SK-N-SH treated with all-trans-retinoic acid at 6 μM for 48 hours (cell line): ENCODE measurements around the gene CTTNBP2NL.

ENCODE experiments used
- ARNTL ChIP-seq: fragments of 450-650 bp; formaldehyde crosslinking; IDR thresholded peaks from 2 replicates; pipeline ENCODE4 v1.5.0; 2020; ENCODE audit warnings: low read depth, mild to moderate bottlenecking, moderate library complexity, borderline replicate concordance
- CSDC2 ChIP-seq: fragments of 250-450 bp; sonication (Bioruptor Pico); IDR thresholded peaks from 2 replicates; pipeline ENCODE4 v1.5.0; 2020; ENCODE audit warnings: mild to moderate bottlenecking, moderate library complexity
- ISL1 ChIP-seq: fragments of 250-450 bp; sonication (Bioruptor Pico); IDR thresholded peaks from 2 replicates; pipeline ENCODE4 v2.1.2; 2022; ENCODE audit warnings: mild to moderate bottlenecking, moderate library complexity
- PPARA ChIP-seq: fragments of 250-450 bp; sonication (Bioruptor Pico); IDR thresholded peaks from 2 replicates; pipeline ENCODE4 v1.5.0; 2020; ENCODE audit warnings: mild to moderate bottlenecking, borderline replicate concordance
- ZNF8 ChIP-seq: fragments of 450-650 bp; formaldehyde crosslinking; IDR thresholded peaks from 2 replicates; pipeline ENCODE4 v1.5.0; 2020; ENCODE audit warnings: mild to moderate bottlenecking, moderate library complexity
- TF ChIP-seq, protein P1 (sequence below): fragments of 250-450 bp; sonication (Bioruptor Pico); IDR thresholded peaks from 2 replicates; pipeline ENCODE4 v1.5.0; 2020; ENCODE audit warnings: mild to moderate bottlenecking, moderate library complexity
- TF ChIP-seq, protein P2 (sequence below): fragments of 250-450 bp; sonication (Bioruptor Pico); IDR thresholded peaks from 2 replicates; pipeline ENCODE4 v1.8.0; 2020; ENCODE audit warnings: mild to moderate bottlenecking, moderate library complexity, borderline replicate concordance
- TF ChIP-seq, protein P3 (sequence below): fragments of 250-450 bp; sonication (Bioruptor Pico); IDR thresholded peaks from 2 replicates; pipeline ENCODE4 v1.5.1; 2020; ENCODE audit warnings: low read depth, mild to moderate bottlenecking, moderate library complexity

DNA sequence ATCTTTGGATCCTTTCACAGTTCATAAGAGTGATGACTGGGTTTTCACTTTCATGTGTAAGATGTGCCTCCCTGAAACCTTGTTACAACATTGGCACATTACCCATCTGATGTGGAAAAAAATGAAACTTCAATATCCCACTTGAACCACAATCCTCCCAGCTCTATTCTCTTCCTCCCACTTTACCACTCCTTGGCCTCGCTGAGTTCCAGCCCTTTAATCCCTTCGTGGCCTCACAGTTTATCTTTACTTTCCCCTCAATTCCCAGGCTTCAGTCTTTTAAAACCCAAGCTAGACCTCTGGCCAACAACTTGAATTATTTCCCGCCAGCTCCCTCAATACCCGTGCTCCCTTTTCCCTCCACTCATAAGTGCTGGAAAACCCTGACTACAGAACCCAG, 25.0 kb upstream of the CTTNBP2NL start:
- no peak for TF ChIP-seq ZNF8 (CRISPR knock-in tag)
- TF ChIP-seq ARNTL (CRISPR knock-in tag), result no peak
- TF ChIP-seq PPARA, result no peak
- no peak for TF ChIP-seq CSDC2 (CRISPR knock-in tag)
- TF ChIP-seq, protein P1, sequence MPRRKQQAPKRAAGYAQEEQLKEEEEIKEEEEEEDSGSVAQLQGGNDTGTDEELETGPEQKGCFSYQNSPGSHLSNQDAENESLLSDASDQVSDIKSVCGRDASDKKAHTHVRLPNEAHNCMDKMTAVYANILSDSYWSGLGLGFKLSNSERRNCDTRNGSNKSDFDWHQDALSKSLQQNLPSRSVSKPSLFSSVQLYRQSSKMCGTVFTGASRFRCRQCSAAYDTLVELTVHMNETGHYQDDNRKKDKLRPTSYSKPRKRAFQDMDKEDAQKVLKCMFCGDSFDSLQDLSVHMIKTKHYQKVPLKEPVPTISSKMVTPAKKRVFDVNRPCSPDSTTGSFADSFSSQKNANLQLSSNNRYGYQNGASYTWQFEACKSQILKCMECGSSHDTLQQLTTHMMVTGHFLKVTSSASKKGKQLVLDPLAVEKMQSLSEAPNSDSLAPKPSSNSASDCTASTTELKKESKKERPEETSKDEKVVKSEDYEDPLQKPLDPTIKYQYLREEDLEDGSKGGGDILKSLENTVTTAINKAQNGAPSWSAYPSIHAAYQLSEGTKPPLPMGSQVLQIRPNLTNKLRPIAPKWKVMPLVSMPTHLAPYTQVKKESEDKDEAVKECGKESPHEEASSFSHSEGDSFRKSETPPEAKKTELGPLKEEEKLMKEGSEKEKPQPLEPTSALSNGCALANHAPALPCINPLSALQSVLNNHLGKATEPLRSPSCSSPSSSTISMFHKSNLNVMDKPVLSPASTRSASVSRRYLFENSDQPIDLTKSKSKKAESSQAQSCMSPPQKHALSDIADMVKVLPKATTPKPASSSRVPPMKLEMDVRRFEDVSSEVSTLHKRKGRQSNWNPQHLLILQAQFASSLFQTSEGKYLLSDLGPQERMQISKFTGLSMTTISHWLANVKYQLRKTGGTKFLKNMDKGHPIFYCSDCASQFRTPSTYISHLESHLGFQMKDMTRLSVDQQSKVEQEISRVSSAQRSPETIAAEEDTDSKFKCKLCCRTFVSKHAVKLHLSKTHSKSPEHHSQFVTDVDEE (CRISPR knock-in tag), result no peak
- TF ChIP-seq, protein P2, sequence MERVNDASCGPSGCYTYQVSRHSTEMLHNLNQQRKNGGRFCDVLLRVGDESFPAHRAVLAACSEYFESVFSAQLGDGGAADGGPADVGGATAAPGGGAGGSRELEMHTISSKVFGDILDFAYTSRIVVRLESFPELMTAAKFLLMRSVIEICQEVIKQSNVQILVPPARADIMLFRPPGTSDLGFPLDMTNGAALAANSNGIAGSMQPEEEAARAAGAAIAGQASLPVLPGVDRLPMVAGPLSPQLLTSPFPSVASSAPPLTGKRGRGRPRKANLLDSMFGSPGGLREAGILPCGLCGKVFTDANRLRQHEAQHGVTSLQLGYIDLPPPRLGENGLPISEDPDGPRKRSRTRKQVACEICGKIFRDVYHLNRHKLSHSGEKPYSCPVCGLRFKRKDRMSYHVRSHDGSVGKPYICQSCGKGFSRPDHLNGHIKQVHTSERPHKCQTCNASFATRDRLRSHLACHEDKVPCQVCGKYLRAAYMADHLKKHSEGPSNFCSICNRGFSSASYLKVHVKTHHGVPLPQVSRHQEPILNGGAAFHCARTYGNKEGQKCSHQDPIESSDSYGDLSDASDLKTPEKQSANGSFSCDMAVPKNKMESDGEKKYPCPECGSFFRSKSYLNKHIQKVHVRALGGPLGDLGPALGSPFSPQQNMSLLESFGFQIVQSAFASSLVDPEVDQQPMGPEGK (CRISPR knock-in tag), result no peak
- TF ChIP-seq, protein P3, sequence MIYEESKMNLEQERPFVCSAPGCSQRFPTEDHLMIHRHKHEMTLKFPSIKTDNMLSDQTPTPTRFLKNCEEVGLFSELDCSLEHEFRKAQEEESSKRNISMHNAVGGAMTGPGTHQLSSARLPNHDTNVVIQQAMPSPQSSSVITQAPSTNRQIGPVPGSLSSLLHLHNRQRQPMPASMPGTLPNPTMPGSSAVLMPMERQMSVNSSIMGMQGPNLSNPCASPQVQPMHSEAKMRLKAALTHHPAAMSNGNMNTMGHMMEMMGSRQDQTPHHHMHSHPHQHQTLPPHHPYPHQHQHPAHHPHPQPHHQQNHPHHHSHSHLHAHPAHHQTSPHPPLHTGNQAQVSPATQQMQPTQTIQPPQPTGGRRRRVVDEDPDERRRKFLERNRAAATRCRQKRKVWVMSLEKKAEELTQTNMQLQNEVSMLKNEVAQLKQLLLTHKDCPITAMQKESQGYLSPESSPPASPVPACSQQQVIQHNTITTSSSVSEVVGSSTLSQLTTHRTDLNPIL, result no peak
- TF ChIP-seq ISL1 (CRISPR knock-in tag), result no peak
